Stimulated activated naive CD8-positive, alpha-beta T cell treated with anti-CD3 and anti-CD28 coated beads, Interleukin-15, amount 100 ng/mL, for 72 hours (primary cell): ENCODE results near the gene ADAMTS19.

Experiments
- ATAC-seq: fragments of 150-1000 bp; cut with Tn5 transposase; 2 replicates; pipeline ENCODE4 v1.10.0; 2021; ENCODE audit warnings: mild to moderate bottlenecking, moderate library complexity
- DNase-seq, 2 donors: peaks; one replicate each; pipeline ENCODE4 v3.0.0; 2021 to 2022
- H3K27ac Mint-ChIP-seq, 2 donors: one replicate each; pipeline ENCODE4 v1.8.0; 2022; ENCODE audit warnings: mild to moderate bottlenecking in 2 of 2, mixed read lengths in 2 of 2, moderate library complexity in 2 of 2
- H3K27me3 Mint-ChIP-seq: one replicate; pipeline ENCODE4 v1.8.0; 2022; ENCODE audit warnings: mixed read lengths
- H3K4me1 Mint-ChIP-seq: one replicate; pipeline ENCODE4 v1.8.0; 2022; ENCODE audit warnings: mild to moderate bottlenecking, mixed read lengths
- H3K4me3 Mint-ChIP-seq, 2 donors: one replicate each; pipeline ENCODE4 v1.8.0; 2022; ENCODE audit warnings: mild to moderate bottlenecking in 2 of 2, mixed read lengths in 2 of 2, moderate library complexity in 1 of 2
- H3K9me3 Mint-ChIP-seq, 2 donors: one replicate each; pipeline ENCODE4 v1.8.0; 2022; ENCODE audit warnings: mixed read lengths in 2 of 2

ADAMTS19 gene

GRCh38 chr5:129745997-129746396 lies 285.9 kb downstream of the ADAMTS19 start:
- no peaks in the 10 kb centered on the region for H3K4me1 Mint-ChIP-seq
- DNase-seq (no peak), ATAC-seq (no peak)
- no peak overlapping the region for H3K4me3 Mint-ChIP-seq
- no peaks in the 10 kb centered on the region for H3K9me3 Mint-ChIP-seq
- H3K27ac Mint-ChIP-seq: no peak overlapping the region
- no peaks in the 10 kb centered on the region for H3K27me3 Mint-ChIP-seq

GRCh38 chr5:129746876-129747275 lies 286.8 kb downstream of the ADAMTS19 start:
- Mint-ChIP-seq H3K27ac (no peak overlapping the region), H3K4me3 (no peak overlapping the region), H3K27me3 (no peaks in the 10 kb centered on the region), H3K4me1 (no peaks in the 10 kb centered on the region), H3K9me3 (no peaks in the 10 kb centered on the region)
- no peak for ATAC-seq
- no peak for DNase-seq

- DNase-seq (no peak), ATAC-seq (no peak)
- no peak within 1 kb of the TSS for H3K27ac Mint-ChIP-seq
- no peaks in the 10 kb centered on the region for H3K9me3 Mint-ChIP-seq
- peaks cover 8% of the 10 kb centered on the region for H3K27me3 Mint-ChIP-seq
- H3K4me3 Mint-ChIP-seq: no peak within 1 kb of the TSS
- H3K4me1 Mint-ChIP-seq: no peaks in the 10 kb centered on the region
Measured at GRCh38 chr5:129747572-129748407, 287.7 kb downstream of the ADAMTS19 start, which contains the start of gene MINAR2. MINAR2 (plus strand) TSS chr5:129748094; CDS start chr5:129748191, 97 bp downstream.

GRCh38 chr5:129748913-129749880 lies 289.1 kb downstream of the ADAMTS19 start:
- H3K27ac Mint-ChIP-seq: no peak overlapping the region
- no peaks in the 10 kb centered on the region for H3K9me3 Mint-ChIP-seq
- ATAC-seq (peak; percentile 40), DNase-seq (no peak)
- no peaks in the 10 kb centered on the region for H3K4me1 Mint-ChIP-seq
- no peak overlapping the region for H3K4me3 Mint-ChIP-seq
- peaks cover 8% of the 10 kb centered on the region for H3K27me3 Mint-ChIP-seq

GRCh38 chr5:129760636-129761325 lies 300.7 kb downstream of the ADAMTS19 start:
- DNase-seq (no peak), ATAC-seq (no peak)
- peaks cover 8% of the 10 kb centered on the region for H3K27me3 Mint-ChIP-seq
- no peak overlapping the region for H3K4me3 Mint-ChIP-seq
- H3K9me3 Mint-ChIP-seq: no peaks in the 10 kb centered on the region
- H3K27ac Mint-ChIP-seq: no peak overlapping the region
- H3K4me1 Mint-ChIP-seq: no peaks in the 10 kb centered on the region

- H3K4me1 Mint-ChIP-seq: no peaks in the 10 kb centered on the region
- no peaks in the 10 kb centered on the region for H3K27me3 Mint-ChIP-seq
- no peaks in the 10 kb centered on the region for H3K9me3 Mint-ChIP-seq
Measured at GRCh38 chr5:129763651-129764050, 303.6 kb downstream of the ADAMTS19 start.

GRCh38 chr5:129766798-129767197 lies 306.7 kb downstream of the ADAMTS19 start:
- ATAC-seq (no peak), DNase-seq (no peak)
- Mint-ChIP-seq H3K27ac (no peak overlapping the region), H3K4me1 (no peaks in the 10 kb centered on the region), H3K9me3 (no peaks in the 10 kb centered on the region), H3K27me3 (no peaks in the 10 kb centered on the region), H3K4me3 (no peak overlapping the region)

More at GRCh38 chr5:129763651-129764050, 303.6 kb downstream of the ADAMTS19 start:
- Mint-ChIP-seq H3K4me3 (no peak overlapping the region), H3K27ac (no peak overlapping the region)
- DNase-seq (no peak), ATAC-seq (no peak)

GRCh38 chr5:129767927-129768380 lies 307.9 kb downstream of the ADAMTS19 start:
- Mint-ChIP-seq H3K4me1 (no peaks in the 10 kb centered on the region), H3K27me3 (peaks cover under 1% of the 10 kb centered on the region), H3K4me3 (no peak overlapping the region), H3K9me3 (no peaks in the 10 kb centered on the region), H3K27ac (no peak overlapping the region)
- DNase-seq (peak; percentile 66 to 74), ATAC-seq (peak; percentile 93)

GRCh38 chr5:129768735-129769134 lies 308.6 kb downstream of the ADAMTS19 start:
- no peak overlapping the region for H3K4me3 Mint-ChIP-seq
- no peaks in the 10 kb centered on the region for H3K9me3 Mint-ChIP-seq
- ATAC-seq: no peak

GRCh38 chr5:129770024-129770820 lies 310.1 kb downstream of the ADAMTS19 start:
- no peak for ATAC-seq
- H3K27ac Mint-ChIP-seq: no peak overlapping the region

More at GRCh38 chr5:129768735-129769134, 308.6 kb downstream of the ADAMTS19 start:
- Mint-ChIP-seq H3K27me3 (peaks cover 6% of the 10 kb centered on the region), H3K27ac (no peak overlapping the region), H3K4me1 (no peaks in the 10 kb centered on the region)
- DNase-seq: no peak

GRCh38 chr5:129771058-129771838 lies 311.1 kb downstream of the ADAMTS19 start:
- Mint-ChIP-seq H3K27me3 (peaks cover 6% of the 10 kb centered on the region), H3K27ac (no peak overlapping the region), H3K9me3 (no peaks in the 10 kb centered on the region), H3K4me3 (no peak overlapping the region), H3K4me1 (no peaks in the 10 kb centered on the region)
- ATAC-seq (peak; percentile 34), DNase-seq (peak; percentile 38 to 43)

More at GRCh38 chr5:129770024-129770820, 310.1 kb downstream of the ADAMTS19 start:
- H3K27me3 Mint-ChIP-seq: peaks cover 6% of the 10 kb centered on the region
- H3K4me3 Mint-ChIP-seq: no peak overlapping the region
- no peaks in the 10 kb centered on the region for H3K9me3 Mint-ChIP-seq
- H3K4me1 Mint-ChIP-seq: no peaks in the 10 kb centered on the region
- DNase-seq: no peak

- Mint-ChIP-seq H3K27me3 (peaks cover 6% of the 10 kb centered on the region), H3K27ac (no peak overlapping the region), H3K9me3 (no peaks in the 10 kb centered on the region), H3K4me3 (no peak overlapping the region), H3K4me1 (no peaks in the 10 kb centered on the region)
- no peak for ATAC-seq
- no peak for DNase-seq
Measured at GRCh38 chr5:129773376-129773775, 313.3 kb downstream of the ADAMTS19 start.

GRCh38 chr5:129781594-129781993 lies 321.5 kb downstream of the ADAMTS19 start:
- H3K4me3 Mint-ChIP-seq: no peak overlapping the region
- H3K9me3 Mint-ChIP-seq: no peaks in the 10 kb centered on the region
- no peak for DNase-seq
- H3K4me1 Mint-ChIP-seq: no peaks in the 10 kb centered on the region
- H3K27me3 Mint-ChIP-seq: no peaks in the 10 kb centered on the region
- no peak overlapping the region for H3K27ac Mint-ChIP-seq
- ATAC-seq: no peak
